BJ (cell line): ENCODE measurements around the gene FCGR3B. TPM values are rescaled to one million over a fixed set of nuclear protein-coding genes. Genes with fewer than 3 reads are reported as not detected.
"Not testable (repeated sequence)": the region's sequence is repeated elsewhere in the genome, so short reads cannot be mapped to it uniquely, and the experiment has no call there.

Experiments
- CTCF ChIA-PET: fragments of 350-600 bp; formaldehyde crosslinking; extraction: SDS; loops from one replicate; lab custom pipeline; 2021; ENCODE audit warnings: antibody characterized with exemption, inconsistent platforms; lab: Yijun Ruan, JAX
- POLR2A ChIA-PET: fragments of 300-600 bp; sonication (Branson Sonifier 250); formaldehyde crosslinking; extraction: SDS; loops from one replicate; lab custom pipeline; 2021; ENCODE audit warnings: antibody characterized with exemption; lab: Charles Lee
- DNase-seq: peaks from one replicate; pipeline ENCODE4 v3.0.0-alpha.2; 2011; ENCODE audit warnings: low read depth
- H3K27me3 ChIP-seq: 2 replicates; pipeline ENCODE4 v1.6.0; 2011; ENCODE audit warnings: low read length; ENCODE audit not compliant: control insufficient read depth, insufficient read depth
- H3K36me3 ChIP-seq: 2 replicates; pipeline ENCODE4 v1.5.1; 2011; ENCODE audit warnings: low read length; ENCODE audit not compliant: control insufficient read depth, insufficient read depth
- H3K4me3 ChIP-seq: 2 replicates; pipeline ENCODE4 v1.5.1; 2011; ENCODE audit warnings: low read depth, mild to moderate bottlenecking, control low read depth, low read length
- polyA plus RNA-seq: library from polyadenylated mRNA; depleted of rRNA; stranded (reverse); fragments of >200 nt; gene quantifications from 2 replicates; pipeline ENCODE4 v1.2.3, GENCODE V29; 2011

The FCGR3B gene
- polyA plus RNA-seq, 1 experiment = not detected

DNA sequence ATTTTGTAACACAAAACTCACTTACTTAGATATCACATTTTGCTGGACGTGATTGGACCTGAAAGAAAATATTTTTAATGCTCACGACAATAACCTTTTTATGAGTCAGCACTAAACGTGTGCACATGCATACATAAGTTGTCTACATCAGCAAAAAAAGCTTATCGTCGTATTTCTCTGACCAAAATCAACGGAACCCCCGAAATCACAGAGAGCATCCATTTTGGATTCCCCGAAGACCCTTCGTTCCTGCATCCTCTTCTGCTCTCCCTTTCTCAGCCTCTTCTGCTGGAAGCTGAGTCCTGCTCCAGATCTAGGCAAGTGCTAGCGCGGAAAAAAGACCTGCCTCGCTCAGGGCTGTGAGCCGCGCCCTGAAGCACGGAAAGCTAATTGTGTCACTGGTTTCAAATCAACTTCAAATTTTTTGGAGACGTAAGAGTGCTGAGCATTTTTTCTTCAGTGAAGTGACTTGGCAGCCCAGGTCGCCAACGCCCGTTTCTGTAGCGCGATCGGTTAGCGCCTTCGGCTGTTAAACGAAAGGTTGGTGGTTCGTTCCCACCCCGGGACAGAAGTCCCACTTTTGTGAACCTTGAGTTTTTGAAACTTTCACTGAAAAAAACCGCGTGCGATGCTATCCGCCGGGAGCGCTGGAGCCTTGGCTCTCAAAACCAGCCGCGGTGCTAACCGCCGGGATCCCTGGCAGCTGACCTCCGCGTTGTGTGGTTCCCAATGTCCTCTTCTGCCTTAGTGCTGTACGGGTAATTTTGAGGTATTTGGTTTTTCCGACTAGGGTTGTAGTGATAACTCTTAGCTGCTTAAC is 9.6 kb downstream of the FCGR3B start:
- DNase-seq = peak; percentile 33
- H3K27me3 ChIP-seq, POLR2A ChIA-PET, CTCF ChIA-PET, H3K36me3 ChIP-seq: not testable (repeated sequence)
- peak overlapping the region; percentile 39 for H3K4me3 ChIP-seq

DNA sequence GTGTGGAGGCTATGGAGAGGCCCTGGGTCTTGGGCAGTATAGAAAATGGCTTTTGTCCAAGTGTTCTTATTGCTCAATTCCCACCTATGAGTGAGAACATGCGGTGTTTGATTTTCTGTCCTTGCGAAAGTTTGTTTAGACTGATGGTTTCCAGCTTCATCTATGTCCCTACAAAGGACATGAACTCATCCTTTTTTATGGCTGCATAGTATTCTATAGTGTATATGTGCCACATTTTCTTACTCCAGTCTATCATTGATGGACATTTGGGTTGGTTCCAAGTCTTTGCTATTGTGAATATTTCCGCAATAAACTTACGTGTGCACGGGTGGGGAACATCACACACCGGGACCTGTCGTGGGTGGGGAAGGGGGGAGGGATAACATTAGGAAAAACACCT is 10.6 kb downstream of the FCGR3B start:
- H3K4me3 ChIP-seq, POLR2A ChIA-PET, CTCF ChIA-PET, H3K27me3 ChIP-seq, H3K36me3 ChIP-seq, DNase-seq: not testable (repeated sequence)

DNA sequence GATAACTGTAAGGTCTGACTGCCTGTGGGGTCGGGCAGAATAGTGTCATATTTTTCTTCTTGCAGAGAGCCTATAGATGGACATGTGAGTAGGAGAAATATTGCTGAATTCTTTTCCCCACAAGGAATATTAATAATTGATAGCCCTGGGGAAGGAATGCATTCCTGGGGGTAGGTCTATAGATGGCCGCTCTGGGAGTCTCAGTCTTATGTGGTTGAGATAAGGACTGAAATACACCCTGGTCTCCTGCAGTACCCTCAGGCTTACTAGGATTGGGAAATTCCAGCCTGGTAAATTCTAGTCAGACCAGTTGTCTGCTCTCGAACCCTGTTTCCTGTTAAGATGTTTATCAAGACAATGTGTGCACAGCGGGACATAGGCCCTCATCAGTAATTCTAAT is 12.5 kb downstream of the FCGR3B start:
- H3K4me3 ChIP-seq, POLR2A ChIA-PET, H3K36me3 ChIP-seq, DNase-seq, H3K27me3 ChIP-seq, CTCF ChIA-PET: not testable (repeated sequence)

DNA sequence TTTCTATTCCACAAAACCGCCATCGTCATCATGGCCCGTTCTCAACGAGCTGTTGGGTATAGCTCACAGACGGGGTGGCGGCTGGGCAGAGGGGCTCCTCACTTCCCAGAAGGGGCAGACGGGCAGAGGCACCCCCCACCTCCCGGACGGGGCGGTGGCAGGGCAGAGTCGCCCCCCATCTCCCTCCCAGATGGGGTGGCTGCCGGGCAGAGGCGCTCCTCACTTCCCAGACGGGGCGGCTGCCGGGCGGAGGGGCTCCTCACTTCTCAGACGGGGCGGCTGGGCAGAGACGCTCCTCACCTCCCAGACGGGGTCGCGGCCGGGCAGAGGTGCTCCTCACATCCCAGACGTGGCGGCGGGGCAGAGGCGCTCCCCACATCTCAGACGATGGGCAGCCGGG is 14.6 kb downstream of the FCGR3B start:
- CTCF ChIA-PET, H3K27me3 ChIP-seq, H3K4me3 ChIP-seq, POLR2A ChIA-PET, H3K36me3 ChIP-seq, DNase-seq: not testable (repeated sequence)

DNA sequence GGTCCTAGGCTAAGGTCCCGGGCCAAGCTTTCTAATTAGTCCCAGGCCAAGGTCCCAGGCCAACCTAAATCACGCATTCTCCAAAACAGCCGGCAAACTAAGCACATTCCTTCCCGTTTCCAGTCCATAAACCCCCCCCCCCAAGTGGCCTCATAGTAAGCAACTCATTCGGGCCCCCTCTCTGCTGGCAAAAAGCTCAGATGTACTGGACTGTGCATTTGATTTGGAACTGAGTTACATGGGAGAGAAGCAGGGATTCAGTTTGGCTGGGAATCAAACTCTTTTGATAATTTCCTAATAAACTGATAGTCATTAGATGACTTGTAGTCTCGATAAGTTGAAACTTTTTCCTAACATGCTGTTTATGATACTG is 17.8 kb downstream of the FCGR3B start:
- POLR2A ChIA-PET, H3K27me3 ChIP-seq, H3K4me3 ChIP-seq, DNase-seq, CTCF ChIA-PET, H3K36me3 ChIP-seq: not testable (repeated sequence)

DNA sequence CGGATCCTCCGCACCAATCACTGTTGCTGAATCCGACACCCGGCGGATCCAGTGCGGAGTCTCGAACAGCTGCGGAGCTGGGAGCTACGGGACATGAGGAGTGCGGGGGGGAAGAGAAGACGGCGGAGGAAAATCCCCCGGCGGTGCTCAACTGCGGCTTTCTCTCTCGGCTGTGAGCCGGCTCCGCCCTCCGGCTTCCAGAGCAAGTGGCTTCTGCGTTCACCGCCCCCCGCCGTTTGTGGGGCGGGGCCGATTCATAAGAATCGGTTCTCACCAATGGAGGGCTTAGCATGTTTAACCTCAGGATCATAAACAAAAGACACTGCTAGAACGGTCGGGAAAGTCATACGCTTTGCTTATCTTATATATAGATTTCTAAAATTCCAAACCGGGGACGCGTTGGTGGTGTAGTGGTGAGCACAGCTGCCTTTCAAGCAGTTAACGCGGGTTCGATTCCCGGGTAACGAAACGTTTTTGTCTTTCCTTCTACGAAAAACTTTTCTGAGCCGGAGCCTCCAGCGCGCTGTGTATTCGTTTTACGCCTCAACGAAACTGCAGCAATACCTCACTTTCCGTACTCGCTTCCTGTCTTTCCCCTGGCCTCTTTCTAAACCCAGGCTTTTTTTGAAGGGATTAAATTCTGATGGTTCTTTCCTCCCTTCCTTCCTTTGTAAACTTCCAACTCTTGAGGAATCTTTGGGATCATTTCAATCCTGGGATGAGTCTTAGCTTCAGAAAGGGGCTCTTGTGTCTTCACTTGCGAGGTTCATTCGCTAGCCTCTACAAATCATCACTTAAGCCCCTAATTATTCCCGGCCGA is 18.4 kb downstream of the FCGR3B start:
- H3K4me3 ChIP-seq = peak overlapping the region; percentile 56
- POLR2A ChIA-PET, H3K36me3 ChIP-seq, CTCF ChIA-PET, H3K27me3 ChIP-seq: not testable (repeated sequence)
- peak; percentile 91 for DNase-seq

DNA sequence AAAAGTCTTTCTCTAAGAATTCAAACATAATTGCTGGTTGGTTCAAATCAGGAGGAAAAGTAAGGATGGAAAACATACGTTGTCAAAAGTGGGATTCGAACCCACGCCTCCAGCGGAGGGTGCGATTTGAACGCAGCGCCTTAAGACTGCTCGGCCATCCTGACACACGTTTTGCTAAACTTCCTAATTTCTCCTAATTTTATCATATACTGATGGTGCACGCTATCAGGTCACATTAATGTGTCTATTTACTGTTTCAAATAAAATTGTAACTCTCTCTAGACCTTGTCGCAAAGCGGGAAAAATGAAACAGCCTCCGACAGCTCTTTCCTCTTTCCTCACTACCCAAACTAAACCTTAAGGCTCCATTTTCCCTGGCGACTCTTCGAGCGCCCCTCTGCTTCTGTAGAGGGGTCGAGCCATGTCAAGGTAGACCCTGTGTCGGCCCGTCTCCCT is 19.1 kb downstream of the FCGR3B start:
- DNase-seq, H3K27me3 ChIP-seq, CTCF ChIA-PET, POLR2A ChIA-PET, H3K36me3 ChIP-seq: not testable (repeated sequence)
- H3K4me3 ChIP-seq = peak overlapping the region; percentile 56

DNA sequence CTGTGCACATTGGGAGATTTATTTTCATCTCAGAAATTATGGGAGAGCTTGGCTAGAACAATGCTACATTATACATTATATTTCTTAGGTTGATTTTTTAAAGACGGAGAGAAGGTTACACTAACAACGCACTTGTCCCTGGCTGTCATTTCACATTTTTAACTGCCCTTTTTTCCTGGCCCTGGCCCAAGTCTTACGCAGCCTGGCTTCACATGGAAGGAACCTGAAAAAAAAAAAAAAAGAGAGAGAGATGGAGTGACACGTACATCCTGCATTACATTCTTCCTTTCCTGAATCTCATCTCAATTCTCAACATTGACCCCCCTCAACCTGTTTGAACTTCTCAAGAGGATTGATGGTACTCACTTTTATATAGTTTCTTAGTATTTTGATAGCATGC is 20.8 kb downstream of the FCGR3B start:
- DNase-seq, H3K27me3 ChIP-seq, H3K4me3 ChIP-seq, POLR2A ChIA-PET, CTCF ChIA-PET, H3K36me3 ChIP-seq: not testable (repeated sequence)

DNA sequence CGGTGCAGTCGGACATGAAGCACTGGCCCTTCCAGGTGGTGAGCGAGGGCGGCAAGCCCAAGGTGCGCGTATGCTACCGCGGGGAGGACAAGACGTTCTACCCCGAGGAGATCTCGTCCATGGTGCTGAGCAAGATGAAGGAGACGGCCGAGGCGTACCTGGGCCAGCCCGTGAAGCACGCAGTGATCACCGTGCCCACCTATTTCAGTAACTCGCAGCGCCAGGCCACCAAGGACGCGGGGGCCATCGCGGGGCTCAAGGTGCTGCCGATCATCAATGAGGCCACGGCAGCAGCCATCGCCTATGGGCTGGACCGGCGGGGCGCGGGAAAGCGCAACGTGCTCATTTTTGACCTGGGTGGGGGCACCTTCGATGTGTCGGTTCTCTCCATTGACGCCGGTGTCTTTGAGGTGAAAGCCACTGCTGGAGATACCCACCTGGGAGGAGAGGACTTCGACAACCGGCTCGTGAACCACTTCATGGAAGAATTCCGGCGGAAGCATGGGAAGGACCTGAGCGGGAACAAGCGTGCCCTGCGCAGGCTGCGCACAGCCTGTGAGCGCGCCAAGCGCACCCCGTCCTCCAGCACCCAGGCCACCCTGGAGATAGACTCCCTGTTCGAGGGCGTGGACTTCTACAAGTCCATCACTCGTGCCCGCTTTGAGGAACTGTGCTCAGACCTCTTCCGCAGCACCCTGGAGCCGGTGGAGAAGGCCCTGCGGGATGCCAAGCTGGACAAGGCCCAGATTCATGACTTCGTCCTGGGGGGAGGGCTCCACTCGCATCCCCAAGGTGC is 24.2 kb downstream of the FCGR3B start:
- POLR2A ChIA-PET = not testable (repeated sequence)

DNA sequence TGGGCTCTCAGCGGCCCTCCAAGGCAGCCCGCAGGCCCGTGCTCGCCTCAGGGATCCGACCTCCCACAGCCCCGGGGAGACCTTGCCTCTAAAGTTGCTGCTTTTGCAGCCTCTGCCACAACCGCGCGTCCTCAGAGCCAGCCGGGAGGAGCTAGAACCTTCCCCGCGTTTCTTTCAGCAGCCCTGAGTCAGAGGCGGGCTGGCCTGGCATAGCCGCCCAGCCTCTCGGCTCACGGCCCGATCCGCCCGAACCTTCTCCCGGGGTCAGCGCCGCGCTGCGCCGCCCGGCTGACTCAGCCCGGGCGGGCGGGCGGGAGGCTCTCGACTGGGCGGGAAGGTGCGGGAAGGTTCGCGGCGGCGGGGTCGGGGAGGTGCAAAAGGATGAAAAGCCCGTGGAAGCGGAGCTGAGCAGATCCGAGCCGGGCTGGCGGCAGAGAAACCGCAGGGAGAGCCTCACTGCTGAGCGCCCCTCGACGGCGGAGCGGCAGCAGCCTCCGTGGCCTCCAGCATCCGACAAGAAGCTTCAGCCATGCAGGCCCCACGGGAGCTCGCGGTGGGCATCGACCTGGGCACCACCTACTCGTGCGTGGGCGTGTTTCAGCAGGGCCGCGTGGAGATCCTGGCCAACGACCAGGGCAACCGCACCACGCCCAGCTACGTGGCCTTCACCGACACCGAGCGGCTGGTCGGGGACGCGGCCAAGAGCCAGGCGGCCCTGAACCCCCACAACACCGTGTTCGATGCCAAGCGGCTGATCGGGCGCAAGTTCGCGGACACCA is 25.0 kb downstream of the FCGR3B start:
- DNase-seq, POLR2A ChIA-PET, H3K27me3 ChIP-seq, H3K36me3 ChIP-seq, CTCF ChIA-PET: not testable (repeated sequence)
- H3K4me3 ChIP-seq = peak overlapping the region; percentile 24

More for the DNA sequence above, 24.2 kb downstream of the FCGR3B start:
- H3K36me3 ChIP-seq, H3K4me3 ChIP-seq, H3K27me3 ChIP-seq, DNase-seq, CTCF ChIA-PET: not testable (repeated sequence)

DNA sequence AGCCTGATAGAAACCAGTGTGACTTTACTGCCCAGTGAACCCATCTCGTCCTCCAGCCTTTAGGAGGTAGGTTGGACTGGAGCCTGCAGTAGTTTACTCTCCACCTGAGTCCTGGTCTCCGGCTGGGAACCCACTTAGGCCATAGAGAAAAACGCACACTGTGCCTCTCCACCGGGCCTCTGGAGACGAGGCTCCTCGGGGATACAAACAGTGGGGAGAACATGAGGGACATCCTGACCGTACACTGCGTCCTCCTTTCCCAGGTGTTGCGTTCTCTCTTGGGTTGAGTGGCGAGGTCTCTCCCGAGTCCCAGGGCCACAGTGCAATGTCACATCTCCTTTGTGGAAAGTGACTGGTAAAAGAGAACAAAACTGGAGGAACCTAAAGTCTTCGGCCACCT is 26.0 kb downstream of the FCGR3B start:
- DNase-seq, H3K36me3 ChIP-seq, H3K4me3 ChIP-seq, POLR2A ChIA-PET, H3K27me3 ChIP-seq, CTCF ChIA-PET: not testable (repeated sequence)

DNA sequence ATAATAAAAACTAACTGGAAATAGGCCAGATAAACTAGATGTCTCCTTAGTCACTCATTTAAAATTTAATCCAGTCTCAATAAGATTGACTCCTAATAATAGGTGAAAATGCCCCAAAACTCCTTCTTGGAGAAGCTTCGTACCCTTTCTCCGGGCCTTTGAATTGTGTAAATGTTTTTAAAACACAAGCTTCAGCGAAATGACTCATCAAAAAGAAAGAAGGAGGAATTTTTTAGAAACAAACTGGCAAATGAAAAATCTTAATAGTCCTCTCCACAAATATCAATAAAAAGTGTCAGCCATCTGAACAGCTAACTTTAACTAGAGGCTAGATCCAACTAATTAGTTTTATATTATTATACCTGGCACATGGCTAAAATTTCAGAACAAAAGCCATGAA is 33.9 kb downstream of the FCGR3B start:
- H3K27me3 ChIP-seq, DNase-seq, H3K36me3 ChIP-seq, CTCF ChIA-PET, POLR2A ChIA-PET, H3K4me3 ChIP-seq: not testable (repeated sequence)
